HG03520 (cell line): ENCODE measurements around the gene POFUT2.

ENCODE experiments used
- ATAC-seq: cut with Tn5 transposase; IDR thresholded peaks from one replicate; pipeline ENCODE4 v1.9.1; 2021; ENCODE audit warnings: mild to moderate bottlenecking, moderate library complexity; ENCODE audit not compliant: unreplicated experiment

Gene POFUT2, protein sequence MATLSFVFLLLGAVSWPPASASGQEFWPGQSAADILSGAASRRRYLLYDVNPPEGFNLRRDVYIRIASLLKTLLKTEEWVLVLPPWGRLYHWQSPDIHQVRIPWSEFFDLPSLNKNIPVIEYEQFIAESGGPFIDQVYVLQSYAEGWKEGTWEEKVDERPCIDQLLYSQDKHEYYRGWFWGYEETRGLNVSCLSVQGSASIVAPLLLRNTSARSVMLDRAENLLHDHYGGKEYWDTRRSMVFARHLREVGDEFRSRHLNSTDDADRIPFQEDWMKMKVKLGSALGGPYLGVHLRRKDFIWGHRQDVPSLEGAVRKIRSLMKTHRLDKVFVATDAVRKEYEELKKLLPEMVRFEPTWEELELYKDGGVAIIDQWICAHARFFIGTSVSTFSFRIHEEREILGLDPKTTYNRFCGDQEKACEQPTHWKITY

DNA sequence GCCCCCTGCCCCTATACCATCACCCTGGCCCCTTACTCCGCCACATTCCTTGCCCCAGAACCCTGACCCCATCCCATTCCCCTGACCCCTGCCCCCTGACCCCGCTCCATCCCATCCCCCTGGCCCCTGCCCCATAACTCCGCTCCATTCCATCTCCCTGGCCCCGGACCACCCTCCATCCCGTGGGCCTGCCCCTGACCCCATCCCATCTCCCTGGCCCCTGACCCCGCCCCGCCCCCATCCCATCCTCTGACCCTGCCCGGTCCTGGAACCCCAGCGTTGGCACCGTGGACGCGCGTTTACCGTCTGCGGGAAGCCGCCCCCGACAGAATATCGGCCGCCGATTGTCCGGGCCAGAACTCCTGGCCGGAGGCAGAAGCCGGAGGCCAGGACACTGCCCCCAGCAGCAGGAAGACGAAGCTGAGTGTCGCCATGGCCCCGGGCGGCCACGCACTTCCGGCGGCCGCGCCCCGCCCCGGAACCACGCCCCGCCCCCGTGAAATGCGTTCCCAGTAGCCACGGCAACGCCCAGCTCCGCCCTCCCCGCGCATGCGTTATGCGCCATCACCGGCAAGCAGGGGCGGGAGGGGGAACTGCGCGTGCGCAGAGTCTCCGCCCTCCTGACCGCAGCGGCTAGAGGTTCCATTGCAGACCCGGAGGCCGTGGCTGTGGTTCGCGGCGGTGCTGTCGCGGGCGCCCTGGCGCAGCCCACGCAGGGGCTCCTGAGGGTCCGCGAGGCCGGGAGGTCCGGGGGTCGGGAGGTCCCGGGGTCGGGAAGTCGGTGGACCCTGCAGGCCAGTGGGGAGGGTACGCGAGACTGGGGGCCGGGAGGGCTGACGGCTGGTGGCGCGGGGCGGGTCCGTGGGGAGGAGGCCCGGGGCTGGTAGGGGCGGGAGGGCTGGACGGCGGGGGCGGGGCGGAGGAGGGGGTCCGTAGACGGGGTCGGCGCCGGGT is at the start of gene POFUT2:
Gene POFUT2, minus strand, starts transcription at position 458 of the 954 bp plus-strand sequence. Its CDS starts 24 bp downstream, at position 434.
- peak; percentile 74 for ATAC-seq

DNA sequence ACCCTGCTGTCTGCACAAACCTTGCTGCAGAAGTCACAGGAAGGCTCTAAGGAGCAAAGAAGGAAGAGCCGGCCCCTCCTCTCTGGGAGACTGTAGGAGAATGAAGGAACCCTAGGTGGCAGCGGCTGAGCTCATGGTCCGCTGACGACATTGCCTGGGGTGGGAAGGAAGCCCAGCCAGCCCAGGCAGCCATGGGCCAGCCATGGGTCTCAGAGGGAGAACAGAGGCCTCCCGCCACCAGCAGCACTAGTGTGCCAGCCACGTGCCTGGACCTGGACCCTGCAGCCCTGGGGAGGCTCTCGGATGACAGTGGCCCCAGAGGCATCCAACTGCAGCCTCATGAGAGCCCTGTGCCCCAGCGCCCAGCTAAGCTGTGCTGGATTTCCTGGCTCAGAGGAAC is 49.2 kb upstream of the POFUT2 start:
- no peak for ATAC-seq

DNA sequence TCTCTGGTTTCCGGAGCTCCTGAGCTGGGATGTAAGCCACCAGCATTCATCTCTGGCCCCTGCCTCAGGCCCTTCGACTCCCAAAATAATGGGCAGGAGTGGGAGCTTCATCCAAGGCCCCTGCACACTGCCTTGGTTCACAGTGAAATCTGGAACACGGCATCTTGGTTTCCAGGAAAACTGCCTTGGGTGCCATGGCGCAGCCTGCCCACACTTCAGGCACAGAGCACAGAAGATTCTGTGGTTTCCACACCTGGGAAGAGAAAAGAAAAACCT is 48.8 kb upstream of the POFUT2 start:
- ATAC-seq, result no peak

DNA sequence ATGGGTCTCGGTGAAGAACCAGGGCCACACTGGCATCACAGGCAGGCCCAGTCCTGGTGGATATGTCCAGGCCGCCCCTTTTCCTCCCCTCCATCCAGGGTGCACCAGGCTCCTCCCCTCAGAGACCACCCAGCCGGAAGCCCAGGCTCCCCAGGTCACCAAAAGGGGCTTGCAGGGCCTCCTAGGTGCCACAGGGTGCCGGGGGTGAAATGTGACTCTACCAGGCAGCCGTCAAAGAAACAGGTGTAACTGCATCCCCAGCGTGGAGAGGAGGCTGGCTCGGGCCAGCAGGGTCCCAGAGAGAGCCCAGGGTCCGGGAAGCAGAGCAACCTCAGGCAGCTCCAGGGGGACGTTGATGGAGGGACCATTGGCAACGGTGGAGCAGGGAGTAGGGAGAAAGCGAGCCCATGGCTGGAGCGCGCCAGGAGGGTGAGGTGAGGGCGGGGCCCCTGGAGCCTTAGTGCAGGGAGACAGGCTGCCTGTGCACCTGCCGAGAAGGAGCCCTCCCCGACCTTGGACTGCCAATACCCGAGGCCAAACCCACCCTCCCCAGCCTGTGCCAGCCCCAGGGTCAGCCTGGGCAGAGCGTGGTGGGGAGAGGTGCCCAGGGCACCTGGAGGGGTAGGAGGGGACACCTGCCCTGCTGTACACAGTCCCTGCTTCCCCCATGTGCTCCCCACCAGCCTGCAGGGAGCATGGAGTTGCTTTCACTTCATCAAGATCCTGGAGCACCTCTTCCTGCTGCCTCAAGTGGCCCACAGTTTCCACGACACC is 48.3 kb upstream of the POFUT2 start:
- no peak for ATAC-seq

DNA sequence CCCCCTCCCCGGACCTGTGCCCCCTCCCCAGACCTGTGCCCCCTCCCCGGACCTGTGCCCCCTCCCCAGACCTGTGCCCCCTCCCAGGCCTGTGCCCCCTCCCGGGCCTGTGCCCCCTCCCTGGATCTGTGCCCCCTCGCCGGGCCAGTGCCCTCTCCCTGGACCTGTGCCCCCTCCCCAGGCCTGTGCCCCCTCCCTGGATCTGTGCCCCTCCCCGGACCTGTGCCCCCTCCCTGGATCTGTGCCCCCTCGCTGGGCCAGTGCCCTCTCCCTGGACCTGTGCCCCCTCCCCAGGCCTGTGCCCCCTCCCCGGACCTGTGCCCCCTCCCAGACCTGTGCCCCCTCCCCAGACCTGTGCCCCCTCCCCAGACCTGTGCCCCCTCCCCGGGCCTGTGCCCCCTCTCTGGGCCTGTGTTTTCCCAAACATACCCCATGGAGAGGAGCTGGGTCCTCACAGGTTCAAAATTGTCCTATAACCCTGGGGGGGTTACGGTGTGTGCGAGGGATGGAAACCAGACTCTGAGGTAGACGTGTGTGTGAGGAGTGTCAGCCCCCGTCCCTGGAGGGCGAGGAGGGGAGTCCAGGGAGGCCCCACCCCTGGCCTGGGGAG is 47.6 kb upstream of the POFUT2 start:
- no peak for ATAC-seq

DNA sequence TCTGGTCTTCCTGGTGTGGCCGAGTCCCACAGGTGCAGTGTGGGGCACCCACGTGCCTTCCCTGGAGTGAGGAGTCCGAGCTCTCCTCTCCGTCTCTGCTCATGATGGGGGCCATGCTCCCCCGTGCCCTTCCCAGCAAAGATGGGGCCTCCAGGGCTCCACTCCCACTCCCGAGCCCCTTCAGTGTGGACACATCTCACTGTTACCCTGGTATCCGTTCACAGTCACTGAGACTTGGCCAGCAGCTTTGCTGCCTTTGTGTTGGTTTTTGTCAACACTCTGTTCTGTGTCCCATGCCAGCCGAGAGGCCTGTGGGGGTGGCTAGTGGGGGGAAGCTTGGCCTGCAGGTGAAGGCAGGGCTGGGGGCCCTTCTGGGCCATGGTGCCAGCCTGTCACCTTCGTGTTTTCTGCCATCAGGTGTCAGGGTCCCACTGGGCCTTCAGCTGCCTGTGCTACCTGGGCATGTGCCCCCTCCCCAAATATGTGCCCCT is 46.9 kb upstream of the POFUT2 start:
- ATAC-seq, result no peak

DNA sequence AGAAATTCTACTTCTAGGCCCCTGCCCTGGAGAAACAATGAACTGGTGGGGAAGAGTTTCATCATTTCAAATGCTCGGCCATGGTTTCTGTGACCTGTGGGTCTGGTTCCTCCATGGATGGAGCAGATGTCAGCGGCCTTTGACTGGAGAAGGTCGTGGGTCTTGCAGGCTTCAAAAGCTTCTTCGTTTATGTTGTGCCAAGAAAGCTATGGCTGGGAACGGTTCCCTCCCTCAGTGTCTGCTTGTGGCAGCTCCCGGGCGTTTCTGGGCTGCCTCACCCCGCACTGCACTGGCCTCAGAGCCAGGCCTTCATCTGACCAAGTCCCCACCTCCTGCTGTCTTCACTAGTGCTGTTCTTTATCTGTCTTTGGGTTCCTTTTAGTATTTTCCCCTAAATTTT is 46.4 kb upstream of the POFUT2 start:
- no peak for ATAC-seq

DNA sequence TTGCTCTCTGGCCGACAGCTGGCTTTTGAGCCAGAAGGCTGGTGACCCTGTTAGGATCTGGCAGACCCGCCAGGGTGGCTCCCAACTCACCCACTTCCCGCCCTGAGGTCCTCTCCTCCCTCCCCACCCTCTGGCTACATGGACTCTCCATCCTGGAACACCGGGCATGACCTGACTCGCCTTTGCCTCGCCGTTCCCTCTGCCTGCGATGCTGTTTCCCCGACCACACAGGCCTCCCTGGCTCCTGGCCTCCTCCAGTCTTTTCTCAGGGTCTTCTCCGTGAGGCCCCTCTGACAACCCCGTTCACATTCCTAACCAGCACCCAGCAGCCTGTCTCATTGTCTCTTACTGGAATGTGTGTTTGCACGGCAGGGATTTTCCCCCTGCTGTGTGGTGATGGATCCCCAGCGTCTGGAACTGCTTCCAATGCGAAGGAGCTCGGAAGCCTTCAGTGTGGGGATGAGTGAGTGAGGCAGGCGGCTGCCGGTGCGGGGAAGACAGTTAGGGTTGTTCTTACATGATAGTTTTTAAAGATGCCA is 46.0 kb upstream of the POFUT2 start:
- ATAC-seq, result no peak

DNA sequence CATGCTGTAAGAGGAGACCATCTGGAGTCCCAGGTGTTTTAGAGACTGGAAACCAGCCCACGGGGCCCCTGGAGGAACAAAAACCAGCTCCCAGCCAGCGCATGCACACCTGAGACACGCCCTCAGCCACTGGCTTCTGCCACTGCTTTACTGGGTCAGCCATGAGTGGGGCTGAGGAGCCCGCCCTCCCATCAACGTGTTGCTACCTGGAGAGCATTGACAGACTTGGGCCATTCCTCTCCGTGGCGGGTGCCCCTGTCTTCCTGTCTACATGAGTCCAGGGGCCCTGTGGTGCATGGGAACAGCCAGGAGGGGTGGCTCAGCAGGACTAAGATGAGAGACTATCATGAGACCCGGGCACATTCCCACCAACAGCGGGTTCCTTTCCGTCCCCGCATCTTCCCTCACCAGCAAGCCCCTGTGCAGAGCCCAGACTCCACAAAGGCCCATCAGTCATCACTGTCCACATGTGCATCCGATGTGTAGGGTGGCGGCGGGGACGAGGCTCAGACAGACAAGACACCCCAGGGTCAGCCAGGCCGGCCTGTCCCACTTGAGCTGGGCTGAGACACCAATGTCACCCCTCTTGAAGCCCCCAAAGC is 45.4 kb upstream of the POFUT2 start:
- ATAC-seq, result no peak

DNA sequence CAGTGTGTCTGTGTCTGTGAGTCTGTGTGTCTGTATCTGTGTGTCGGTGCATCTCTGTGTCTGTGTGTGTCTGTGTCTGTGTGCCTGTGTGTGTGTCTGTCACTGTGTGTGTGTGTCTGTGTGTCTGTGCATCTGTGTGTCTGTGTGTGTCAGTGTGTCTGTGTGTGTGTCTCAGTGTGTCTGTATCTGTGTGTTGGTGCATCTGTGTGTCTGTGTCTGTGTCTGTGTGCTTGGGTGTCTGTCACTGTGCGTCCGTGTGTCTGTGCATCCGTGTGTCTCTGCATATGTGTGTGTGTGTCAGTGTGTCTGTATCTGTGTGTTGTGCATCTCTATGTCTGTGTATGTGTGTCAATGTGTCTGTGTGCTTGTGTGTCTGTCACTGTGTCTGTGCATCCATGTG is 44.7 kb upstream of the POFUT2 start:
- no peak for ATAC-seq

DNA sequence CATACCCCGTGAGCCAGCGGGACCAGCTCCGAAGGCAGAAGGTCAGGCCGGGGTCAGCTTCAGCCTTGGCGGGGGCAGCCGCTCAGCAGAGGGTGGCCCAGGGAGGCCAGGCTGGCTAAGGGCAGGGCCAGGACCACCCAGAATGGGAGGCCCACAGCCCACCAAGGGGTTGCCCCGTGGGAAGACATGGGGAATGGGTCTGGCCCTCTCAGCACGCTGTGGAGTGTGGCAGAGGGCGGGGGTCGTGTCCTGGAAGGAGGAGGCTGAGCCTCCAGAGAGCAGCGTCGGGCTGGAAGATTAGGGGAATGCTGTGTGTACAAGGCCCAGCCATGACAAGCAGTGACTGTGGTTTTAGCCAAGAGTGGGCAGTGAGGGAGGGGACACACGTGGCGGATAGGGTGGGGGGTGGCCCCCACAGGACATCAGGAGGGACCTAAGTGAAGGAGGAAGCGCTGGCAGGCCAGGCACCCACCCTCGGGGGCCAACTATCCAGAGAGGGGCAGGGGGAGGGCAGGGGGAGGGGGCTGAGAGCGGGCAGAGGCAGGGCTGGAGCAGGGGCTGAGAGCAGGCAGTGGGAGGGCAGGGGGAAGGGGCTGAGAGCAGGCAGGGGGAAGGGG is 43.9 kb upstream of the POFUT2 start:
- no peak for ATAC-seq

DNA sequence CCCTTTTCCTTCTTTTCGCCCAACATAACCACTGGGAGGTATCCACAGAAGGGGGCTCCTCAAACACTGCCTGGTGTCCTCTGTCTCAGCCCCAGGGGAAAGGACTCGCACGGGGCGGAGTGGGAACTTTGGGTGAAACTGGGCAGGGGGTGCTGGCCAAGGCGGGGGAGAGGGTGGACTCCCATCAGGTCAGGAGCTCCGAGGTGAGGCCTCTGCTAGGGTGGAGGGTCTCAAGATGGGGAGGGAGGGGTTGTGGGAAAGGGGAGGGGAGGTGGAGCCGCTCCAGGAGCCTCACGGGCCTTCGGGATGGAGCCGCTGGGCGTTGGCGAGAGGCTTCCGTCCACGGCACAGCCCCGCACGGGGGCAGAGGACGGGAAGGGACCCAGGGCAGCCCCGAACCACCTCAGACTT is 43.2 kb upstream of the POFUT2 start:
- ATAC-seq, result no peak

DNA sequence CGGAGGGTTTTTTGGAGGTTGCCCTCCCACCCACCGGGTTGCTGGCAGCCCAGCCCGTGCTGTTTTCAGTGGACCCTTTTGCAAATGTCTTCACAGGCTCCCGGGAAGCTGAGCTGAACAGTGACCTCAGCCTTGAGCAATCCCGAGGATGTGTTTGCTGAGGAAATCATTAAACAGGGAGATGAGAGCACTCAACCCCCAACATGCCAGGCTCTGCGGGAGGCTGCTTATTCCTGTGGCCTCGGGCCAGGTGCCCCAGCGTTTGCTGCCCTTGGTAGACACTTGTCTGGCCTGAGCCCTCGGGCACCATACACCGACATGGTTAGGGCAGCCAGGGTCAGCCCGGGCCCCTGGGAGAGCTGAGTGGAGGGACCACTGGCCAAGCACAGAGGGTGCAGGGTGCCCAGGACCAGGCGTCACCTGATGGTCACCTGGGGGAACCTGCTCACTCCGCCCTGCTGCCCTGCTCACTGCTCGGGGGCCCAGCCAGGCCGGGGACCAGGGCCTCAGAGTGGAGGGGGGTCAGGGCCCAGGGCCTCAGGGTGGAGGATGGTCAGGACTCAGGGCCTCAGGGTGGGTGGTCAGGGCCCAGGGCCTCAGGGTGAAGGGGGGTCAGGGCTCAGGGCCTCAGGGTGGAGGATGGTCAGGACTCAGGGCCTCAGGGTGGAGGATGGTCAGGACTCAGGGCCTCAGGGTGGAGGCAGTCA is 42.5 kb upstream of the POFUT2 start:
- no peak for ATAC-seq

DNA sequence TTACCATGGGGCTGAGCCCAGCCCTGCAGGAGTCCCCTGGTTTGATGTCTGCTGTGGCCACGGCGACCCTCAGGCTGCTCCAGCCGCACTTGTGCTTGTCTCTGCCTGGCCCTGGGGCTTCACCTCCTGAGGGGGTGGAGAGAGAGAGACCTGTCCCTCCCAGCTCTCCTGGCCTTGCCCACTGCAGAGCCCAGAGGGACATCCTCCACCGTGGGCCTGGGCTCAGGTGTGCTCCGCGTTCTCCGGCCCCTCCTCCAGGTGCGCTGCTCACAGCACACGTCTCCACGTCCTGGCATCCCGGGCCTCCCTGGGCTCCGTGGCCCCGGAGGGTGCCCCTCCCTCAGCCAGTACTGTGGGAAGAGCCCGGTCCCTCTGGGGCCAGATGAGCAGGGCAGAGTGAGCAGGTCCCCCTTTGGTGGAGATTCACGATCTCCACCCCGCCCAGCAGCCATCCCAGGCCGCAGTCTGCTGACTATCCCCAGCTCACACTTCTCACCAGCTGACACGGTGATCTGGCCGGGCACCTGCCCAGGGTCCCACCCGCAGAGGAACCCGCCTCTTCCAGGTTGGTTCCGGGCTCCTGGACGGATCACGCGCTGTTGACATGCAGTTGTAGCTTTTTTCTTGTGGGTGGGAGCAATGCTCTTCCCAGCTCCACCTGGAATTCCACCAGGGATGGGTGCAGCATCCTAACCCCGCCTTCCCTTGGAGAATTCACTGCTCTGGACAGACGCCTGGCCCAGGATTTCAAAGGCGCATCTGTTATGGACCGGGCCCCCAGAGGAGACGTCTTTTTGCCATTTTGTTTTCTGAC is 41.8 kb upstream of the POFUT2 start:
- no peak for ATAC-seq

DNA sequence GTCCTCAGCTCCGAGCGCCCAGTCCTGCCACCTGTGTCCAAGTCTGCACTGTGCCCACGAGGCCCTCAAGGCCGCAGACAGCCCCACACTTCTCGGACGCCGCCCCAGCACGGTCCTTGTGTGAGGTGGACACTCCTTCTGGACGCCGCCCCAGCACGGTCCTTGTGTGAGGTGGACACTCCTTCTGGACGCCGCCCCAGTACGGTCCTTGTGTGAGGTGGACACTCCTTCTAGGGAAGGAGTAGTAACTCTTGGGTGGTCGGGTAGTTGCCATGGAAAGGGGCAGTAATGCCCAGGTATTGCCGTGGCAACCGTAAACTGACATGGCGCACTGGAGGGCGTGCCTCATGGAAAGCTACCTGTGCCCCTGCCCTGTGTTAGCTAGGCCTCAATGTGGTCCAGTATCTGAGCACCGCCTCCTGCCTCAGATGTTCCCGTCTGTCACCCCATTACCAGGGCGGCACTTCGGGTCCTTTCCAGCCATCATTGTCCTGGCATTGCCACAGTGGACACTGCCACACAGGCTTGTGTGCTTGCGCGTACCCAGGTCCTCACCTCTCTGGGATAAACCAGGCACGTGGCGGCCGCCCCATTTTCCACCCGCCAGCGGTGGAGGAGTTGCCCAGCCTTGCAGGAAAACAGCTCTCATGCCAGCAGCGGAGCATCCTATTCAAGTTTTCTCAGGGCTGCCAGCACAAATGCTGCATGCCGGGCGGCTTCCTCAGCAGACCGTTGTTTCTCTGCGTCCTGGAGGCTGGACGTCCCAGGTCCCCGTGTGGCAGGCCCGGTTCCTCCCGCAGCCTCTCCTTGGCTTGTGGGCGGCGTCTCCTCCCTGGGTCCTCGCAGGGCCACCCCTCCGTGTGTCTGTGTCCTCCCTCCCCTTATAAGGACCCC is 40.8 kb upstream of the POFUT2 start:
- no peak for ATAC-seq

DNA sequence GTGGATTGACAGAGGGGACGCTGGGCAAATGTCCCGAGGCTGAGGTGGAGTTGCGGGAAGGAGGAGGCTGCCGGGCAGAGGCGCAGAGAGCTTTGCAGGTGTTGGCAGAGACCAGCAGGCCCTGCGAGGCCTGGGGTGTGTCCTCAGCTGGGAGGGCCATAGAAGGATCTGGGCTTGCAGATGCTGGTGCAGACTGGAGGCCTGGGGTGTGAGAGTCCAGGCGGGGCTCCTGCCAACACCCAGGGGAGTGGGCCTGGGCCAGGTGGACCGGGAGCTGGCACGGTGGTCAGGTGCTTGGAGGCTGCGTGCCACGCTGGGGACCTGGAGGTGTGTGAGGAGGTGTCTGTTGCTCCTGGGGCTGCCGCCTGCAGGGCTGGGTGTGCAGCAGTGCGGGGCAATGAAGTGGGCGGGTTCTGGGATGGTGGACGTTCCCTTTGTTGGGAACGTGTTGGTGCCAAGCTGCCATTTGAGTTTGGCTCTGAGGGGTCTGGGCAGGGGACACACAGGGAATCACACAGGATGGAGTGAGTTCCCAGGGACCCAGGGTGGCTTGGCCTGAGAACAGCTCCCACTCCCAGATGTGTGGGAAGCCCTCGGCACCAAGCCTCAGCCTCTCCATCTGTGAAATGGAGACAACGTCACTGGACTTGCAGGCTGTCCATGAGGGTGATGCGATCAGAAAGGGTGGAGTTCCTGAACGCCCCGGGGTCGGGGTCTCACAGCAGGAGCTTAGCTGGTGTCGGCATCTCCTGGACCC is 39.9 kb upstream of the POFUT2 start:
- no peak for ATAC-seq
